HUES64 (cell line): ENCODE measurements around the gene PIP5K1B.

ENCODE experiments used
- H3K27ac ChIP-seq: 2 replicates; pipeline ENCODE4 v1.7.0; 2013; ENCODE audit warnings: low read depth, low read length, inconsistent platforms
- H3K27me3 ChIP-seq: 2 replicates; pipeline ENCODE4 v1.6.1; 2013; ENCODE audit warnings: mild to moderate bottlenecking, low read length; ENCODE audit not compliant: insufficient read depth
- H3K36me3 ChIP-seq: 2 replicates; pipeline ENCODE4 v1.6.1; 2013; ENCODE audit warnings: mild to moderate bottlenecking, low read length; ENCODE audit not compliant: insufficient read depth
- H3K4me1 ChIP-seq: 2 replicates; pipeline ENCODE4 v1.6.1; 2013; ENCODE audit warnings: mild to moderate bottlenecking, low read length, moderate library complexity; ENCODE audit not compliant: insufficient read depth
- H3K4me3 ChIP-seq: 2 replicates; pipeline ENCODE4 v1.5.1; 2013; ENCODE audit warnings: mild to moderate bottlenecking, low read length, moderate library complexity
- H3K9ac ChIP-seq: 2 replicates; pipeline ENCODE4 v1.6.1; 2013; ENCODE audit warnings: mild to moderate bottlenecking, low read depth, low read length
- H3K9me3 ChIP-seq: 2 replicates; pipeline ENCODE4 v1.6.1; 2013; ENCODE audit warnings: low read depth, low read length; ENCODE audit not compliant: insufficient read depth
- WGBS: fragments of 150-250, 120-280 bp; methylation state at CpG from one replicate; pipeline ENCODE4 v1.1.7; 2013; ENCODE audit warnings: missing lambda C conversion rate; 5-methylcytosine and 5-hydroxymethylcytosine counted together

The PIP5K1B gene

GRCh38 chr9:69058101-69058500 is 353.1 kb downstream of the PIP5K1B start:
- H3K36me3 ChIP-seq, result peaks cover 35% of the 10 kb centered on the region
- WGBS, result 93% methylated on average over 2 of the region's 2 CpGs

More at GRCh38 chr9:69058101-69058500, 353.1 kb downstream of the PIP5K1B start:
- Histone ChIP-seq H3K4me3 (no peak overlapping the region), H3K4me1 (0 out of 2 replicates have a peak, but pooled peaks cover 8% of the 10 kb centered on the region), H3K27me3 (no peaks in the 10 kb centered on the region), H3K9me3 (no peaks in the 10 kb centered on the region), H3K9ac (no peak overlapping the region), H3K27ac (no peak overlapping the region)
